Suppressor macrophage treated with lipopolysaccharide for 4 hours (primary cell): ENCODE measurements around the gene AHSA1.

ENCODE experiments used
- DNase-seq: peaks from one replicate; pipeline ENCODE4 v3.0.0-alpha.2; 2020

The AHSA1 gene

GRCh38 chr14:77474479-77475177, 16.7 kb downstream of the AHSA1 start:
- DNase-seq = no peak

DNA sequence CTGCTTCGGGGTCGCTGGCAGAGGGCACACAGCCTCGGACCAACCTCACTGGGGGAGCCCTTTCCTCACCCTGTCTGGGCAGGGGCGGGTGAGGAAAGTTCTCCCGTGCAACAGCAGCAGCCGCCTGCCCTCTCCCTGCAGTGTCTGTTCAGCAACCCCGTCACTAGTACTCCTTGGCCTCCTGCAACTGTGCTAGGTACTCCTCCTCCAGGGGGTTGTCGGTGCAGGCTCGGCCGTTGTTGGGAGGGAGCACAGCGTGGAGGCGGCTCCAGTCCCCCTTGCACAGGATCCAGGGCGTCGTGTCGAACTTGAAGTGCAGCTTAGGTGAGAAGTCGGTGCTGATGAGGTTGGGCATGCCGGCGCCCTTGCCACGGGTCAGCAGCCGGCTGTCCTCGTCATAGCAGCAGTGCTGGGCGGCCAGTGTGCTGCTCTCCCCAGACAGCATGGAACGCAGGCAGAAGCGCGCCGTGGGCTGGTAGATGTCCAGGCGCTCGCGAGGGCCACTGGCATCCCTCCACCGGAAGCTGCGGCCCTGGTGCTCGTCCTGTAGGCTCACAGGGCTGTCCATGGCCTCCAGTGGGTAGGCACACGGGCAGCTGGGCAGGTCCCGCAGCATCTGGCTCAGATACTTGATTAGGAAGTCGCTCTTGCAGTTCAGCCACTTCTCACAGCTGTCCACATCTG, 17.7 kb downstream of the AHSA1 start:
- DNase-seq = no peak

DNA sequence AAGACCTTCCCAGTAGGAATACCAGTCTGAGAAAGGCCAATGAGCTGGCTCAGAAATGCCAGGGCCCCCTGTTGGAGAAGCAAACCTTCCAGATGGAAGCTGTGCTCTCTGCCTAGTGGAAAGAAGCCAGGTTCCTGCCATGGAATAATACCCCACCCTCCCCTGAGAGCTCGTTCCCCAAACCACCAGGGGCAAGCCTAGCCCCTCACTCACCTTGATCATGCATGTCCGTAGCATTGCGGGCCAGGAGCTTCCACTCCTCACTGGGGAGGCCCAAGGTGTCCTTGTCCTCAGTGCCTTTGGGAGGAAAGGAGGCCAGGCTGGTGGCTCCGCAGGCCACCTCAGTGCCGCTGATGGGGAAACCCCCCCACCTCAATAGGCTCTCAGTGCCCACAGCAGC, 20.1 kb downstream of the AHSA1 start:
- DNase-seq = no peak

DNA sequence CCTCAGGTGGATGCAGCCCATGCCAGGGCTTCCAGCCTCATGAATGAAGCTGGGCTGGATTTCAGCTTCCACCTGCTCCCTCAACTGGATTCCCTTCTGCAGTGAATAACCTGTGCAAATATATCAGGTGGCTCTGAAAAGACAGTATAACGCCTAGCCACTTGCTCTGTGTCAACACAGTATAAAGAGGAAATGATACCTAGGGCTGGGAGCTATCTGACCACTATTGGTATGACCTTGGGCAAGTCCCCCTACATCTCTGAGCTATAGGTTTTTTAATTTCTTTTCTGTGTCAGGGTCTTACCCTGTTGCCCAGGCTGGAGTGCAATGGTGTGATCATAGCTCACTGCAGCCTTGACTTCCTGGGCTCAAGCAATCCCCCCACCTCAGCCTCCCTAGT, 20.9 kb downstream of the AHSA1 start:
- DNase-seq = no peak

- DNase-seq = no peak
Observed at GRCh38 chr14:77482422-77482821, 24.5 kb downstream of the AHSA1 start.

DNA sequence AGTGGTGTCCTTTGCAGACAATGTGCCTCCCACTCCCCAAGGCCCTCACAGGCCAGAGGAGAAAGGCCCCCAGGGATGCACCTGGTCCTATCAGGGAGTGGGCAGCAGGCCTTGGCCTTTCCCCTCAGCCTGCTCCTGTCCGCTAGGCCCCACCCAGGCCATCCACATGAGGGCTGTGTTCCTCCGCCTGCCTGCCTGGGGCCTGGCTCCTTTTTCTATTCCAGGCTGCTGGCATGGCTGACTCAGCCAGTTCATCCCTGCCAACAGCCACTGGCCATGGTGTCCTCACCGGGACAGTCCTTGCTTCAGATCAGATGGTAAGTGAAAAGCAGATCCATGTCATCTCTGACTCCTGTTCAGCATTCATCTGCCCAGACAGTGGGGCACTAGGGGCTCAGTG, 27.4 kb downstream of the AHSA1 start:
- no peak for DNase-seq

GRCh38 chr14:77485901-77486678, 28.2 kb downstream of the AHSA1 start:
- no peak for DNase-seq

- no peak for DNase-seq
Observed at GRCh38 chr14:77488558-77488957, 30.7 kb downstream of the AHSA1 start.

- DNase-seq = no peak
Observed at GRCh38 chr14:77489041-77489440, 31.1 kb downstream of the AHSA1 start.

DNA sequence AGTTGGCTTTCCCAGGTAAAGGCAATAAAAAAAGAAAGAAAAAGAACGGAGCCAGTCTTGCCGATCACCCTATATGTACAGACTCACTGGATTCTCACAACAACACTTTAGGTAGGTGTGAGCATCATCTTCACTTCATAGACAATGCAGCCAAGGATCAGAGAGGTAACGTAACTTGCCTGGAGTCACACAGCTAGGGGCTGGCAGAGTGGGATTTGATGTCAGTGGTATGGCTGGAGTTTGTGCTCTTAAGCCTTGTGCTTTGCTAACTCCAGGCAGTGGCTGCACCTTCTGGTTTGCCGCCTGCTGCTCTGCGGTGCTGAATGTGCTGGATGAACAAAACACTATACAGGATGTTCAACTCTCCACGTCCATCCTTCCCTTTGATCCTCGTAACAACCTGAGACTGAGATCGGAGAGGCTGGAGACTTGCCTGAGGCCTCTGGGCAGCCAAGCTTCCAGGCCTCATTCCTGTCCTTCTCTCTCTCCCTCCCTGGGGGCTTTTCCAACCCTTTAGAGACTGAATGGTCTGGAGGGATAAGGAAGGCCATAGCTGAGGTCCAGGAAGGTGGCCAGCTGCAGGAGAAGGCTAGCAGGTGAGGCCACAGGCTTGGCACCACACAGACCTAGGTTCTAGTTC, 32.6 kb downstream of the AHSA1 start:
- DNase-seq = no peak

DNA sequence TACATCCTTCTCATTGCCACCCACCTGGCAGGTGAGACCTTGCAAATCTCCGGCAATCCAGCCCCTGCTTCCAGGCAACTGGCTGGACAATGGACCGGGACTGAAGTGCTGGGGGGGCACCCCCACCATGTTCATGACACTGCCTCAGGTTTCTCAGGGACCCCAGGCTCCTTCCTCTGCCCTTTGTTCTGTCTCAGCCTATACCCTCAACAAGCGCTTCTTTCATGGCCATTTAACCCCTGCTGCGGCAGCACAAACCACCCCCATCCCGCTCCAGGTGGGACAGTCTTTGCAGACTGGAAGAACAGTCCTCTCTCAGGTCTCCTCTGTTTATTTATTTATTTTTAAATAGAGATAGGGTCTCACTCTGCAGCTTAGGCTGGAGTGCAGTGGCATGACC, 33.2 kb downstream of the AHSA1 start:
- no peak for DNase-seq

DNA sequence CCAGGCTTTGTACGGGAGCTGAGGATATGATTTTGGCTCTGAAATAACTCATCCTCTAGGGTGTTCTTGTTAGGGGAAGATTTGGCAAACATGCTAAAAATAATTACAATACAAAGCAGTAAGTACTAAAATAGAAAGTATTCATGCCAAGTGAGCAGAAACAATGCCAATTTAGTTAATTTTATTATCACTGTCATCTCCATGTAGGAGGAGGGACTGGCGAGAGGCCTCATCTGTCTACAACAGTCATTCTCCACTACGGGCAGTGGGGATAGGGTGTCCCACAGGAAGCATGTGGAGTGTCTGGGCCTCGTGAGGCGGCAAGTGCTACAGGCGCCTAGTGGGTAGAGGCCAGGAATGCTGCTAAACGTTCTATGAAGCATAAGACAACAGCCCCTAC, 37.4 kb downstream of the AHSA1 start:
- no peak for DNase-seq

DNA sequence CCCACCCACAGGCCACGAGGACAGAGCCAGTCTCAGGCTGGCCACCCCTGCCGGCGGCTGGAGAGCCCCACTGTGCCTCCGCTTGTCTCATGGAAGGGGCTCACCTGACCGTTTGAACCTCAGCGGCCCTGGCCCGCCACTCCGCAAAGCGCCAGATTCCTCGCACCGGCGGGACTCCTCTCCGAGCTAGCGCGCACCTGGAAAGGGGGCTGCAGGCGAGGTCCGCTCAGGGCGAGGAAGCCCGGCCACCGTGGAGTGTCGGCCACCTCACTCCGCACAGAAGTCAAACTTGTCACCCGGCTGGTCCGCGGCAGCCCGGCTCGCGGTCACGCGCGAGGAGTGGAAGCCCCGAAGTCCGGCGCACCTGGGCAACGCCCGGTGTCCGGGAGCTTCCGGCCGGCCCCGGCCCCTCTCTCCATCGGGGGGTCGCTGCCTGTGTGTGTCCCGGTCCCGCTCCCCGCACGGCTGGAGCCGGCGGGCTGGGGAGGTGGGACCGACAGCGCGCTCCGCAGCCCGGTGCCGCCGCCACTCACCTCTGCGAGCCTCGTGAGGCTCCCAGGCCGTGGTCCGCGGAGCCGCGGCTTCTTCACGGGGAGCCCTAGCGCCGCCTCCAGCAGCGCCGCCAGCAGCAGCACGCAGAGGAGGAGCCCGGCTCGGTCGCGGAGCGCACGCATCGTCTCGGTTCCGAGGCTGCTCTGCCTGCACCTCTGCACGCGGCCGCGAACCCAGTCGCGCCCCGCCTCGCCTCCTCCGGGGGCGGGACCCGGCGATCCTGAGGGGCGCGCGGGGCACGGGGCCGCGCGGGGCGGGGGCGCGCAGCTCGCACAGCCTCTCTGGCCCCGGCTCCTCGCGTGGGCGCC, 40.5 kb downstream of the AHSA1 start, which contains the start of gene ISM2:
Gene ISM2 (minus strand): TSS at position 697 of the 860 bp plus-strand sequence. CDS start 23 bp downstream, at position 674.
- peak; percentile 39 for DNase-seq

- no peak for DNase-seq
Observed at GRCh38 chr14:77498984-77499527, 41.2 kb downstream of the AHSA1 start.

- DNase-seq = no peak
Observed at GRCh38 chr14:77502109-77502782, 44.4 kb downstream of the AHSA1 start.

DNA sequence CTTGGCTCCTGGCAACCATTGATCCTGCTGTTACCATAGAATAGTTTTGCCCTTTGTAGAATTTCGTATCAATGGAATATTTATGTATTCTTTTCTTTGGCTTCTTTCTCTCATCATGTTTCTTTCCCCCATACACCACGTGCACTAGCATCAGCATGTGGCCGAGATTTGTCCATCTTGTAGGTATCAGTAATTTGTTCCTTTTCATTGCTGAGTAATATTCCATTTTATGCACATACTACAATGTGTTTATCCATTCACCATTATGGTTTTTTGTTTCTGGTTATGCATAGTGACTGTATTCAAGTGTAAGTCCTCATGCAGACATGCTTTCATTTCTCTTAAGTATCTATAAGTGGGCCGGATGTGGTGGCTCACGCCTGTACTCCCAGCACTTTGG, 45.2 kb downstream of the AHSA1 start:
- DNase-seq = no peak

DNA sequence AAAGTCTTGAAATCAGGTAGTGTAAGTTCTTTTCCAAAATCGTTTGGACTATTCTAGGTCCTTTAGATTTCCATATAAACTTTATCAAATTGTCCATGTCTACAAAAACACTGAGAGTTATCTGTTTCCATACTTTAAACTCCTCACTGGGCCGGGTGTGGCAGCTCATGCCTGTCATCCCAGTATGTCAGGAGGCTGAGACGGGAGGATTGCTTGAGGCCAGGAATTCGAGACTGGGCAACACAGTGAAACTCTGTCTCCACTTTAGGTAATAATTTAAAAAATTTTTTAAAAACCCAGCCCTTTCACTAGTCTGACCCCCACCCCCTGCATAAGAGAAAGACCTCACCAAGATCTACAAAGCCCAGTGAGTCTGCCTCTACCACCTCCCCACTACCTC, 47.1 kb downstream of the AHSA1 start:
- DNase-seq = no peak

GRCh38 chr14:77507762-77508161, 49.9 kb downstream of the AHSA1 start:
- no peak for DNase-seq

DNA sequence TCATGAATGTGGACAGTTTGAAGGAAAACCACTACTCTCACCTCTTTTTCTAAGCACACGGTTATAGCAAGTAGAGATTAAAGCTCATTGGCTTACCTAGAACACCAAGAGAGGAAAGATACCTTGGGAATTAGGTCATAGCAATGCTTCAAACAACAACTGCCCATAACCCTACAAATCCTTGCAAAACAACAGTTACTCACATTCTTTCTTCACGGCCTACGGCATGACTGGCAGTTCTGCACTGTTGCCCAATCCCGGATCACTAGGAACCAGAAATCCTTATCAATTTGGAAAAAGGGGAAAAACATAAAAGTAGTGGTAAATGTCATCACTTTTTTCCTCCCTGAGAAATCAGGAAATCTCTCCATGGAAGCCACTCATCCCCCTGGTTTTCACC, 50.4 kb downstream of the AHSA1 start:
- no peak for DNase-seq

DNA sequence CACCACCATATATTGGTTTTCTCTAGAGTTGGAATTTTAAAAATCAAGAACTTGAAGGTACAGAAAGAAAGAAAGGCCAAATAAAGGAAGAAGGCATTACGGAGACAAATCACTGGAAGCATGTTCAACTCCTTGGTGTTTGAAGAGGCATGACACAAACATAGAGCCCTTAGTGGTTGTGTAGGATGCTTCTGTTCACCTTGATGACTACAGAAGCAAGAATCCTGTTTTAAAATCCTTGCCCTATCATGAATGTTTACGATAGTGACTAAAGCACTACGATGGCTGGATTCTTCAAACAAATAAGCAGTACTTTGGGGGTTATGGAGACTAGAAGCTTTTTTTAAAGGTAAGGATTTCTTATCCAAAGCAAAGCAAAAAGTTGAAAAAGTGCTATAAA, 51.0 kb downstream of the AHSA1 start:
- no peak for DNase-seq

DNA sequence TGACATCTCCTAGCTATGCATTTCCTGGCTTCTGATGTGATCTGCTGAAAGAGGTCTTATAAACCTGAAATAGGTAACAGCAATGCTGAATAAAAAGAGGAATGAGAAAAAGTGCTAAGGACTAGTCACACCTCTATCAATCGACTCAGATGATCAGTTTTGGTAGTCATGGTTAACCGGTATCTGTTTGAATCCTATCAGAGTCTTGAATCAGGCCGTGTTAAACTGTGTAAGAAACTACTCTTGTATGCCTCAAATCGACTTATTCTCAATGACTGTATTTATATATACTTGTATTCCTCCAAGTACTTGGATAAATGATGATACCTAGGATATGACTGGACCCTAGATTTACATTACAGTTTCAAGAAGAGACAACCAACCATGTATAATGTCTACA, 51.5 kb downstream of the AHSA1 start:
- DNase-seq = no peak
